ENCODE data around the gene QRICH2. TPM values are rescaled to one million over a fixed set of nuclear protein-coding genes. Genes with fewer than 3 reads are reported as not detected.

The QRICH2 gene
- total RNA-seq, 3 donors from 2014 or later (not counting 1 experiment from before 2014, with no cell fraction given), result 2.3 to 3.1 (median 2.9) TPM

GRCh38 chr17:76278268-76278908 lies 29.7 kb downstream of the QRICH2 start:
- intact Hi-C loops (cut with micrococcal nuclease), result loop anchor here (5.0 kb wide), 1 partner anchor 36 kb away; the partner anchor contains the start of gene RNF157
- no peak overlapping the region for H3K27ac Mint-ChIP-seq
- Histone ChIP-seq H3K4me3 (ENCODE audit: low read length) (no peak overlapping the region), H3K36me3 (ENCODE audit: control insufficient read depth, insufficient read depth, low read length) (no peaks in the 10 kb centered on the region), H3K27ac (ENCODE audit: low read length) (no peak overlapping the region), H3K27me3 (ENCODE audit: control insufficient read depth, insufficient read depth, low read length) (no peaks in the 10 kb centered on the region), H3K4me1 (ENCODE audit: control insufficient read depth, insufficient read depth, low read length) (peaks cover 20% of the 10 kb centered on the region), H3K9me3 (ENCODE audit: control insufficient read depth, insufficient read depth, low read length) (no peaks in the 10 kb centered on the region)
- 92% methylated on average over 19 of the region's 19 CpGs for WGBS (ENCODE audit: insufficient coverage)
- ATAC-seq (no peak), DNase-seq (no peak)
- TF ChIP-seq, protein P1, sequence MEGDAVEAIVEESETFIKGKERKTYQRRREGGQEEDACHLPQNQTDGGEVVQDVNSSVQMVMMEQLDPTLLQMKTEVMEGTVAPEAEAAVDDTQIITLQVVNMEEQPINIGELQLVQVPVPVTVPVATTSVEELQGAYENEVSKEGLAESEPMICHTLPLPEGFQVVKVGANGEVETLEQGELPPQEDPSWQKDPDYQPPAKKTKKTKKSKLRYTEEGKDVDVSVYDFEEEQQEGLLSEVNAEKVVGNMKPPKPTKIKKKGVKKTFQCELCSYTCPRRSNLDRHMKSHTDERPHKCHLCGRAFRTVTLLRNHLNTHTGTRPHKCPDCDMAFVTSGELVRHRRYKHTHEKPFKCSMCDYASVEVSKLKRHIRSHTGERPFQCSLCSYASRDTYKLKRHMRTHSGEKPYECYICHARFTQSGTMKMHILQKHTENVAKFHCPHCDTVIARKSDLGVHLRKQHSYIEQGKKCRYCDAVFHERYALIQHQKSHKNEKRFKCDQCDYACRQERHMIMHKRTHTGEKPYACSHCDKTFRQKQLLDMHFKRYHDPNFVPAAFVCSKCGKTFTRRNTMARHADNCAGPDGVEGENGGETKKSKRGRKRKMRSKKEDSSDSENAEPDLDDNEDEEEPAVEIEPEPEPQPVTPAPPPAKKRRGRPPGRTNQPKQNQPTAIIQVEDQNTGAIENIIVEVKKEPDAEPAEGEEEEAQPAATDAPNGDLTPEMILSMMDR (IDR thresholded peaks at IDR 0.05), result no peak
- no peaks in the 10 kb centered on the region for H3K27me3 Mint-ChIP-seq (ENCODE audit: low read depth in 2 of 2)
- peaks cover 0 to 4% of the 10 kb centered on the region in 2 donors for H3K4me1 Mint-ChIP-seq
- H3K4me3 Mint-ChIP-seq, result no peak overlapping the region
- no peaks in the 10 kb centered on the region for H3K36me3 Mint-ChIP-seq
- no peaks in the 10 kb centered on the region for H3K9me3 Mint-ChIP-seq

DNA sequence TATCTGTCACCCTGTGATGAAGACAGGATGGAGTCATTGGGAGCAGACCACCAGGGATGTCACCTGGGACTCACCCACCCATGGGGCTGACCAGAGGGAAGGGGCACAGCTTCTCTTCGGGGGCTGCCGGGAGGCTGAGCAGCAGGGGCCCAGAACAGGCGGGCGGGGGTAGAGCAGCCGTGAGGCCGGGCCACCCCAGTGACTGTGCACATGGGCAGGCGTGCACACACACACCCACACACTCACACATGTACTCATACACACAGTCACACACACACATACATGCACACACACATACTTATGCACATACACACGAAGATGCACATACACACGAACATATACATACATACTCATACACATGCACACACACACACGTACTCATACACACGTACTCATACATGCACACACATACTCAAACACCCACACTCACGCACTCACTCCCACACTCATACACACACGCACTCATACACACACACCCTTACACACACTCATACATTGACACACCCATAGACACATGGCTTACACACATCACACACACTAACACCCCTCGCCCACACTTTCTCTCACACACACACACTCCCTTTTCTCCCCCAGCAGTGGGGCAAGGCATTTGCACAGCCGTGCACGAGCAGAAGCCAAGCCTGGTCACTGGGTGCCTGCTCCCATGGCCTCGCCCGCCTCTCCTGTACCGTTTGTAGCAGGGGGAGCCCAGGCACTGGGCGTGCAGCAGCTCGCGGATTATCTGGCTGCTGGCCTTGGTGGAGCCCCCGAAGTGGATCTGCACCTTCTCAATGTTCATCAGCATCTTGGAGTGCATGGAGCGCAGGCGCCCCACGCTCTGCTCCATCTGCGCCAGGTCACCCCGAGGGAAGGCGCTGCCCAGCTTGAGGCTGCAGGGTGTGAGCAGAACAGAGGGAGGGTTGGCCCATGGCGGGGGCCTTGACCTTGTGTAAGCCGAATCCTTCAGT lies 30.5 kb downstream of the QRICH2 start:
- Mint-ChIP-seq H3K9me3 (no peaks in the 10 kb centered on the region), H3K27me3 (ENCODE audit: low read depth in 2 of 2) (no peaks in the 10 kb centered on the region), H3K4me1 (peaks cover 0 to 9% of the 10 kb centered on the region in 2 donors), H3K4me3 (no peak overlapping the region), H3K36me3 (no peaks in the 10 kb centered on the region), H3K27ac (no peak overlapping the region)
- WGBS (ENCODE audit: insufficient coverage), result 94% methylated on average over 31 of the region's 31 CpGs
- H3K9me3 ChIP-seq (ENCODE audit: control insufficient read depth, insufficient read depth, low read length), result no peaks in the 10 kb centered on the region
- no peak for ATAC-seq
- no peak overlapping the region for H3K27ac ChIP-seq (ENCODE audit: low read length)
- H3K27me3 ChIP-seq (ENCODE audit: control insufficient read depth, insufficient read depth, low read length), result no peaks in the 10 kb centered on the region
- TF ChIP-seq, protein P1 (IDR thresholded peaks at IDR 0.05), result no peak
- no peaks in the 10 kb centered on the region for H3K36me3 ChIP-seq (ENCODE audit: control insufficient read depth, insufficient read depth, low read length)
- peaks cover 28% of the 10 kb centered on the region for H3K4me1 ChIP-seq (ENCODE audit: control insufficient read depth, insufficient read depth, low read length)
- H3K4me3 ChIP-seq (ENCODE audit: low read length), result no peak overlapping the region
- no peak for DNase-seq
- intact Hi-C loops (cut with micrococcal nuclease), result loop anchor here (5.0 kb wide), 1 partner anchor 35 kb away; the partner anchor contains the start of gene RNF157

GRCh38 chr17:76276461-76277299 lies 31.4 kb downstream of the QRICH2 start:
- no peak overlapping the region for H3K4me3 Mint-ChIP-seq
- no peak for DNase-seq
- WGBS (ENCODE audit: insufficient coverage), result 96% methylated on average over 19 of the region's 19 CpGs
- peaks cover 0 to 15% of the 10 kb centered on the region in 2 donors for H3K4me1 Mint-ChIP-seq
- no peak for ATAC-seq
- H3K27ac Mint-ChIP-seq, result peak overlapping the region; percentile 46 to 65
- H3K27ac ChIP-seq (ENCODE audit: low read length), result no peak overlapping the region
- H3K36me3 Mint-ChIP-seq, result no peaks in the 10 kb centered on the region
- H3K9me3 Mint-ChIP-seq, result no peaks in the 10 kb centered on the region
- TF ChIP-seq, protein P1 (IDR thresholded peaks at IDR 0.05), result no peak
- H3K27me3 Mint-ChIP-seq (ENCODE audit: low read depth in 2 of 2), result no peaks in the 10 kb centered on the region
- H3K9me3 ChIP-seq (ENCODE audit: control insufficient read depth, insufficient read depth, low read length), result no peaks in the 10 kb centered on the region
- no peak overlapping the region for H3K4me3 ChIP-seq (ENCODE audit: low read length)
- no peaks in the 10 kb centered on the region for H3K27me3 ChIP-seq (ENCODE audit: control insufficient read depth, insufficient read depth, low read length)
- H3K4me1 ChIP-seq (ENCODE audit: control insufficient read depth, insufficient read depth, low read length), result peaks cover 37% of the 10 kb centered on the region
- no peaks in the 10 kb centered on the region for H3K36me3 ChIP-seq (ENCODE audit: control insufficient read depth, insufficient read depth, low read length)
- intact Hi-C loops (cut with micrococcal nuclease), result loop anchor here (5.0 kb wide), 1 partner anchor 34 kb away; the partner anchor contains the start of gene RNF157

Measured in natural killer cell (primary cell).